Measurements from ENCODE around the gene ARCN1. TPM values are rescaled to one million over a fixed set of nuclear protein-coding genes. Genes with fewer than 3 reads are reported as not detected.
A peak's percentile ranks its signal among the peaks of the same experiment; 100 is the strongest.

The ARCN1 gene
- total and polyA plus RNA-seq, 2 donors (not counting 1 experiment from before 2014, with no cell fraction given), result 116 to 387 TPM

DNA sequence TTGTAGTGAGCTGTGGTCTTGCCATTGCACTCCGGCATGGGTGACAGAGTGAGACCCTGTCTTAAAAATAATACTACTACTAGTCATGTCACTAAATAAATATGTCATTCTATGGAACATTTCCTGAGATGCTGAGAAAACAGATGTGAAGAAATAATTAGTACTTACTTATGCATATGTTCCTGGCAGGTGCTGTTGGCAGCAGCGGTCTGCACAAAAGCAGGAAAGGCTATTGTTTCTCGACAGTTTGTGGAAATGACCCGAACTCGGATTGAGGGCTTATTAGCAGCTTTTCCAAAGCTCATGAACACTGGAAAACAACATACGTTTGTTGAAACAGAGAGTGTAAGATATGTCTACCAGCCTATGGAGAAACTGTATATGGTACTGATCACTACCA is 8.8 kb downstream of the ARCN1 start:
- peaks cover 16% of the 10 kb centered on the region for H3K36me3 ChIP-seq (ENCODE audit: control insufficient read depth, insufficient read depth, low read length)
- DNase-seq (ENCODE audit: low read depth in 2 of 2), result no peak
- TF ChIP-seq EZH2 (IDR thresholded peaks at IDR 0.05; ENCODE audit: low read length, missing control alignments), result no peak
- TF ChIP-seq, protein P1, sequence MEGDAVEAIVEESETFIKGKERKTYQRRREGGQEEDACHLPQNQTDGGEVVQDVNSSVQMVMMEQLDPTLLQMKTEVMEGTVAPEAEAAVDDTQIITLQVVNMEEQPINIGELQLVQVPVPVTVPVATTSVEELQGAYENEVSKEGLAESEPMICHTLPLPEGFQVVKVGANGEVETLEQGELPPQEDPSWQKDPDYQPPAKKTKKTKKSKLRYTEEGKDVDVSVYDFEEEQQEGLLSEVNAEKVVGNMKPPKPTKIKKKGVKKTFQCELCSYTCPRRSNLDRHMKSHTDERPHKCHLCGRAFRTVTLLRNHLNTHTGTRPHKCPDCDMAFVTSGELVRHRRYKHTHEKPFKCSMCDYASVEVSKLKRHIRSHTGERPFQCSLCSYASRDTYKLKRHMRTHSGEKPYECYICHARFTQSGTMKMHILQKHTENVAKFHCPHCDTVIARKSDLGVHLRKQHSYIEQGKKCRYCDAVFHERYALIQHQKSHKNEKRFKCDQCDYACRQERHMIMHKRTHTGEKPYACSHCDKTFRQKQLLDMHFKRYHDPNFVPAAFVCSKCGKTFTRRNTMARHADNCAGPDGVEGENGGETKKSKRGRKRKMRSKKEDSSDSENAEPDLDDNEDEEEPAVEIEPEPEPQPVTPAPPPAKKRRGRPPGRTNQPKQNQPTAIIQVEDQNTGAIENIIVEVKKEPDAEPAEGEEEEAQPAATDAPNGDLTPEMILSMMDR (conservative IDR thresholded peaks at IDR 0.05 in 1 of 2, IDR thresholded peaks at IDR 0.05 in 1 of 2; ENCODE audit: low read depth in 1 of 2, low read length in 2 of 2), result no peak
- H3K4me1 ChIP-seq (ENCODE audit: control insufficient read depth, extremely low read depth, insufficient read depth, low read length), result no peaks in the 10 kb centered on the region
- no peak overlapping the region for H3K4me3 ChIP-seq (replicated peaks in 1 of 4; ENCODE audit: control extremely low read depth in 1 of 4, insufficient read depth in 1 of 4, low read depth in 3 of 4, low read length in 4 of 4)
- no peaks in the 10 kb centered on the region for H3K9me3 ChIP-seq (ENCODE audit: control insufficient read depth, insufficient read depth, low read depth, low read length)
- no peak overlapping the region for H3K4me2 ChIP-seq (ENCODE audit: extremely low read depth, insufficient read depth, low read length)
- peaks cover 6% of the 10 kb centered on the region for H4K20me1 ChIP-seq (ENCODE audit: control insufficient read depth, extremely low read depth, insufficient read depth, low read length)
- peaks cover 73% of the 10 kb centered on the region for H3K79me2 ChIP-seq (ENCODE audit: control insufficient read depth, insufficient read depth, low read length)
- H3K9ac ChIP-seq (ENCODE audit: insufficient read depth, low read length), result no peak overlapping the region
- H2AFZ ChIP-seq (ENCODE audit: low read length), result no peak overlapping the region
- H3K27me3 ChIP-seq (ENCODE audit: control insufficient read depth, insufficient read depth, low read length), result no peaks in the 10 kb centered on the region
- H3K27ac ChIP-seq (ENCODE audit: insufficient read depth, low read length), result no peak overlapping the region

DNA sequence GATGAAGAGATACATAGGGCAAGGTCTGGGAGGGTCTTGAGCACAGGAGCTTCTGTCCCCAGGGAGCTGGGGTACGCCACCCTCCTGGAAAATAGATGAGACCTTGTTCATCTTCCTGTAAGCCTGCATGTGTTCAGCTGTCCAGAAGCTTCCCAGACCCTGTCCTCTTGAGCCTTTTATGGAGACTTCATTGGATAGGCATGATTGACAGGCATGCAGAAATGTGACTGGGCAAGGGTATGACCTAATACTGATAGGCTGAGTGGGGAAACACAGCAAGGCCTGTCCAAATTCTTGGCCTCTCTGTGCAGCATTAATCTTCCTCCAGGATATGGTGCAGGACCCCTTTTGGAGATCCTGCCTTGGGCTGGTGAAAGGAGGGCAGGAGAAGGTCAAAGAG is 15.7 kb downstream of the ARCN1 start:
- H3K9me3 ChIP-seq (ENCODE audit: control insufficient read depth, insufficient read depth, low read depth, low read length), result no peaks in the 10 kb centered on the region
- no peak for TF ChIP-seq EZH2 (IDR thresholded peaks at IDR 0.05; ENCODE audit: low read length, missing control alignments)
- TF ChIP-seq, protein P1 (conservative IDR thresholded peaks at IDR 0.05 in 1 of 2, IDR thresholded peaks at IDR 0.05 in 1 of 2; ENCODE audit: low read depth in 1 of 2, low read length in 2 of 2), result no peak
- no peak overlapping the region for H3K4me3 ChIP-seq (replicated peaks in 1 of 4; ENCODE audit: control extremely low read depth in 1 of 4, insufficient read depth in 1 of 4, low read depth in 3 of 4, low read length in 4 of 4)
- no peak overlapping the region for H3K9ac ChIP-seq (ENCODE audit: insufficient read depth, low read length)
- no peaks in the 10 kb centered on the region for H3K27me3 ChIP-seq (ENCODE audit: control insufficient read depth, insufficient read depth, low read length)
- no peak overlapping the region for H2AFZ ChIP-seq (ENCODE audit: low read length)
- peaks cover 24% of the 10 kb centered on the region for H3K36me3 ChIP-seq (ENCODE audit: control insufficient read depth, insufficient read depth, low read length)
- H3K79me2 ChIP-seq (ENCODE audit: control insufficient read depth, insufficient read depth, low read length), result peaks cover 18% of the 10 kb centered on the region
- no peaks in the 10 kb centered on the region for H4K20me1 ChIP-seq (ENCODE audit: control insufficient read depth, extremely low read depth, insufficient read depth, low read length)
- H3K4me2 ChIP-seq (ENCODE audit: extremely low read depth, insufficient read depth, low read length), result no peak overlapping the region
- H3K27ac ChIP-seq (ENCODE audit: insufficient read depth, low read length), result no peak overlapping the region
- no peak for DNase-seq (ENCODE audit: low read depth in 2 of 2)
- no peaks in the 10 kb centered on the region for H3K4me1 ChIP-seq (ENCODE audit: control insufficient read depth, extremely low read depth, insufficient read depth, low read length)

- Histone ChIP-seq H3K9me3 (ENCODE audit: control insufficient read depth, insufficient read depth, low read depth, low read length) (no peaks in the 10 kb centered on the region), H3K27me3 (ENCODE audit: control insufficient read depth, insufficient read depth, low read length) (no peaks in the 10 kb centered on the region), H3K4me1 (ENCODE audit: control insufficient read depth, extremely low read depth, insufficient read depth, low read length) (peaks cover 4% of the 10 kb centered on the region), H3K9ac (ENCODE audit: insufficient read depth, low read length) (no peak overlapping the region), H3K79me2 (ENCODE audit: control insufficient read depth, insufficient read depth, low read length) (peaks cover 9% of the 10 kb centered on the region), H3K4me3 (replicated peaks in 1 of 4; ENCODE audit: control extremely low read depth in 1 of 4, insufficient read depth in 1 of 4, low read depth in 3 of 4, low read length in 4 of 4) (no peak overlapping the region), H4K20me1 (ENCODE audit: control insufficient read depth, extremely low read depth, insufficient read depth, low read length) (no peaks in the 10 kb centered on the region), H3K4me2 (ENCODE audit: extremely low read depth, insufficient read depth, low read length) (no peak overlapping the region), H2AFZ (ENCODE audit: low read length) (no peak overlapping the region), H3K27ac (ENCODE audit: insufficient read depth, low read length) (no peak overlapping the region), H3K36me3 (ENCODE audit: control insufficient read depth, insufficient read depth, low read length) (peaks cover 18% of the 10 kb centered on the region)
- DNase-seq (ENCODE audit: low read depth in 2 of 2), result peak in 1 of 2 donors; percentile 70
- TF ChIP-seq, protein P1 (conservative IDR thresholded peaks at IDR 0.05 in 1 of 2, IDR thresholded peaks at IDR 0.05 in 1 of 2; ENCODE audit: low read depth in 1 of 2, low read length in 2 of 2), result no peak
- TF ChIP-seq EZH2 (IDR thresholded peaks at IDR 0.05; ENCODE audit: low read length, missing control alignments), result no peak
These were observed 20.6 kb downstream of the ARCN1 start for GRCh38 chr11:118592616-118593367.
